Measurements from ENCODE around the gene TAF11. TPM values are rescaled to one million over a fixed set of nuclear protein-coding genes. Genes with fewer than 3 reads are reported as not detected.

The TAF11 gene
- total RNA-seq, 3 donors from 2014 or later: 23.2 to 26.8 (median 24.2) TPM

DNA sequence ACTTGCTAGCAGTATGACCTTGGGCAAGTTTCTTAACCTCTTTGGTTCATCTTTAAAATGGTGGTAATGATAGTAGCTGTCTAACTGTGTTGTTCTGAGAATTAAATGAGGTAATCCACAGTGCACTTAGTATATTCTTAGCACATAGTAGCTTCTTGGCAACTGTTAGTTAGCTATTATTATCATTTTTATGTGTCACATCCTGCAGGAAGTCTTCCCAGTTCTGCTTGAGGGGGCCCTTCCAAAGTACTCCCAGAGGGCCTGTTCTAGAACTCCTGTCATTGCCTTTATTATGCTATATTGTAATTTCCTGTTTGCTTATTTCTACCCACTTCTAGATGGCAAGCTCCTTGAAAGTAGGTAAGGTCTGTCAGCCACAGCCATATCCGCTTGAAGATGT lies 31.8 kb upstream of the TAF11 start:
- Histone ChIP-seq H3K9me3 (no peaks in the 10 kb centered on the region), H3K4me1 (ENCODE audit: low read depth) (no peaks in the 10 kb centered on the region), H3K4me3 (no peak overlapping the region), H3K36me3 (ENCODE audit: low read depth) (no peaks in the 10 kb centered on the region)
- TF ChIP-seq, protein P1, sequence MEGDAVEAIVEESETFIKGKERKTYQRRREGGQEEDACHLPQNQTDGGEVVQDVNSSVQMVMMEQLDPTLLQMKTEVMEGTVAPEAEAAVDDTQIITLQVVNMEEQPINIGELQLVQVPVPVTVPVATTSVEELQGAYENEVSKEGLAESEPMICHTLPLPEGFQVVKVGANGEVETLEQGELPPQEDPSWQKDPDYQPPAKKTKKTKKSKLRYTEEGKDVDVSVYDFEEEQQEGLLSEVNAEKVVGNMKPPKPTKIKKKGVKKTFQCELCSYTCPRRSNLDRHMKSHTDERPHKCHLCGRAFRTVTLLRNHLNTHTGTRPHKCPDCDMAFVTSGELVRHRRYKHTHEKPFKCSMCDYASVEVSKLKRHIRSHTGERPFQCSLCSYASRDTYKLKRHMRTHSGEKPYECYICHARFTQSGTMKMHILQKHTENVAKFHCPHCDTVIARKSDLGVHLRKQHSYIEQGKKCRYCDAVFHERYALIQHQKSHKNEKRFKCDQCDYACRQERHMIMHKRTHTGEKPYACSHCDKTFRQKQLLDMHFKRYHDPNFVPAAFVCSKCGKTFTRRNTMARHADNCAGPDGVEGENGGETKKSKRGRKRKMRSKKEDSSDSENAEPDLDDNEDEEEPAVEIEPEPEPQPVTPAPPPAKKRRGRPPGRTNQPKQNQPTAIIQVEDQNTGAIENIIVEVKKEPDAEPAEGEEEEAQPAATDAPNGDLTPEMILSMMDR (IDR thresholded peaks at IDR 0.05): no peak
- ATAC-seq (no peak), DNase-seq (no peak)
- intact Hi-C loops (cut with DNase I, micrococcal nuclease): no loop called here

DNA sequence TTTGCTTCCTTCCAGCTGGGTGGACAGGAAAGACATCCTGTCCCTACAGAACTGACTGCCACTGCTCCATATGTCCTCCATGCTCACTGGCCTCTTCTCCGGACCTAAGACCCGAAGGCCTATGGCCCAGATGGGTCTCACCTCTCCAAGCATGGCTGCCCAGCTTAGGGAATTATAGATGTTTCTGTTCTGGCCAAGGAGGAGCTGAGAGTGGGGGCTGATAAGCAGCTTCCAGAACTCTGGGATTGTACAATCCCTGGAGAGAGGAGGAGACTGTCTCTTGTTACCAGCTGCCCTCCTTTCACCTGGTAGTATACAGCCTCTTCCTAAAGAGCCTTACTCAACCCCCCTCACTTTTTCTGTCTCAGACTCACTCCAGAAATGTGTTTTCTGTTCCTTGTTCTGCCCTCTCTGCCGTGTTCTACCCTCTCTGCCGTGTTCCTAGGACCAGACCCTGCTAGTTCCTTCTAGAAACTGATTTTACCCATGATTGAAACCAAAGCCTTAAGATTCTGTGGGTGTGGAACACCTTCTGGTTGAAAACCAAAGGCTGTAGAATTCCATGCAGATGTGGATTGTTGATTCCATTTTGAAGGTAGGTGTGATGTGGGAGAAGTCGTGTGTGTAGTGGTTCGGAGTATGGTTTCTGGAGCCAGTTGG lies 29.9 kb upstream of the TAF11 start:
- H3K4me3 ChIP-seq: no peak overlapping the region
- no peaks in the 10 kb centered on the region for H3K4me1 ChIP-seq (ENCODE audit: low read depth)
- TF ChIP-seq, protein P1 (IDR thresholded peaks at IDR 0.05): no peak
- H3K9me3 ChIP-seq: no peaks in the 10 kb centered on the region
- ATAC-seq (no peak), DNase-seq (no peak)
- no peaks in the 10 kb centered on the region for H3K36me3 ChIP-seq (ENCODE audit: low read depth)
- intact Hi-C loops (cut with DNase I, micrococcal nuclease): no loop called here

DNA sequence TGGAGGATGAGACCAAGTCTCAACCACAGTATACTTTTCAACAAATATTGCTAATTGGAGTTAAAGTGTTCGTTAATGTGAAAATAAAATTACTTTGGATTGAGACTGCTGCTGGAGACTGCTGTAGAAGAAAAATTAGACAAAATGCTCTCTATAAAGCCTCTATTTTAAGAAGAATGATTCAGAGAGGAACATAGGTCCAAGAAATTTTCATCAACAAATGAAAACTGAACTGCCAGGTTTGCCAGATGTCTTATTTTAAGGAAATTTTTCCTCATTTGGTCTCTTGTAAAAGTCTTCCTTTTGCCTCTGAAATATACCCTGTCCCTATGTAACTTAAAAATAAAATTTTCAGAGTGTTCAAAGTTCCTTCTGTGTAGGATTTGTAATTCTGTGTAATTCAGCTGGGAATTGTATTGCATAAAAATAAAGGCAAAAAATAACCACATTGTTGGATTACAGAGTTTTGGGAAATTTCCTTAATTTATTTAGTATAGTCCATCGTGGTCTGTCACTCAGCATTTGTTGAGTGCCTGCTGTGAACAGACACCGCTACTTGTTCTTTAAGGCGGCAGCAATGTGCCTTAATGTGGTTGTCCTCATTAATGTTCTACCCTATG lies 28.6 kb upstream of the TAF11 start:
- H3K9me3 ChIP-seq: no peaks in the 10 kb centered on the region
- ATAC-seq: no peak
- H3K36me3 ChIP-seq (ENCODE audit: low read depth): no peaks in the 10 kb centered on the region
- TF ChIP-seq, protein P1 (IDR thresholded peaks at IDR 0.05): no peak
- peaks cover 3% of the 10 kb centered on the region for H3K4me1 ChIP-seq (ENCODE audit: low read depth)
- H3K4me3 ChIP-seq: no peak overlapping the region
- DNase-seq: no peak
- intact Hi-C loops (cut with DNase I, micrococcal nuclease): no loop called here

DNA sequence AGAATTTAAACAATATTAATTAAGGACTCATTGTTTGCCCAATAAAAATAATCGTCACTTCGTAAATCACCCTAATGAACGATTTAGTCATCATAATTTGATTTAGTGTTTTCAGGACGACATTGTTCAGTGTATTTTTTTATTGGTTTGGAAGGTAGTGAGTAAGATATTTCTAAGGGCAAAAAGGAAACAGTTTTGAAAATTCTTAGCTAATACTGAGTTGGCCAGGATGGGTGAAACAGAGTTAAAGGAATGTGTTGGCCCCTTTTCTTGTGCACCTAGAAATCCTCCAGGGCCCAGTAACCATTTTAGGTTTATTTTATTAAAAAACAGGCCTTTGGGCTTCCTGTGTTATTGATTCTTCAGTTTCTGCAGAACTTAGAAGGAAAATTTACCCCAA lies 26.5 kb upstream of the TAF11 start:
- DNase-seq (no peak), ATAC-seq (no peak)
- TF ChIP-seq, protein P1 (IDR thresholded peaks at IDR 0.05): no peak
- Histone ChIP-seq H3K4me1 (ENCODE audit: low read depth) (peaks cover 3% of the 10 kb centered on the region), H3K36me3 (ENCODE audit: low read depth) (no peaks in the 10 kb centered on the region), H3K9me3 (no peaks in the 10 kb centered on the region), H3K4me3 (no peak overlapping the region)
- intact Hi-C loops (cut with DNase I, micrococcal nuclease): no loop called here

DNA sequence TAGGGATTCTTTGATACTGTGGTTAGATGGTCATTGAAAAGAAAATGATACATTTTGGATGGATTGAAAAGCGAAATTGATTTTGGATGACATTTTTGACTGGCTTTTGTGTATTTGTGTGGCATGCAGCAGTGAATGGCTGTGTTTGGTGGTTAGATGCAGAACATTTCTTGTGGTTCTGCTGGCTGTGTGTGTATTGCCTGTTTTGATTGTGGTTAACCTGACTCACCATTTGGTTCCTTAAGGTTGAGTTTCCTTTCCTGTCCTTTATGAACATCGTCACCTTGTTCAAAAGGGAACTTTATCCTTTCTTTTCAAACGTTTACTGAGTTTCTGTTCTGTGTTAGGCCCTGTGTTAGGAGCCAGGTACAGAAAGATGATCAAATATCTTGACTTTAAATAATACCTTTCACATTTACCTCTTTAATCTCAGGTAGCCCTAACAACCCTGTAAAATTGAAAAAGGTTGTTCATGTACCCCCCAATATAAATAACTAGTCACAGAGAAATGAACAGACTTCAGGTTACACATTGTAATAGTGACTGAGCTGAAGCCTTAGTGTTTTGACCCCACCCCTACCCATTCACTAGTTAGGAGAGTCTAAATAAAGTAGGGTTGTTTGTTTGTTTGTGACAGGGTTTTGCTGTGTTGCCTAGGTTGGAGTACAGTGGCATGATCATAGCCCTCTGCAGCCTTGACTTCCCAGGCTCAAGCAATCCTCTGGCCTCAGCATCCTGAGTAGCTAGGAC lies 25.0 kb upstream of the TAF11 start:
- peak; percentile 45 for ATAC-seq
- DNase-seq: no peak
- TF ChIP-seq, protein P1 (IDR thresholded peaks at IDR 0.05): no peak

More for the DNA sequence above, 25.0 kb upstream of the TAF11 start:
- intact Hi-C loops (cut with DNase I, micrococcal nuclease): no loop called here
- H3K9me3 ChIP-seq: no peaks in the 10 kb centered on the region
- H3K4me3 ChIP-seq: no peak overlapping the region
- H3K4me1 ChIP-seq (ENCODE audit: low read depth): peaks cover 3% of the 10 kb centered on the region
- H3K36me3 ChIP-seq (ENCODE audit: low read depth): no peaks in the 10 kb centered on the region

Measured in mucosa of descending colon (tissue), 3 donors.